Neuronal stem cell (in vitro differentiated cells): ENCODE results near the gene PLD5.

ENCODE experiments used
- DNase-seq: peaks from one replicate; pipeline ENCODE4 v3.0.0-alpha.2; 2013; ENCODE audit warnings: low spot score
- H2AFZ ChIP-seq: one replicate; pipeline ENCODE4 v1.6.1; 2013; ENCODE audit warnings: mild to moderate bottlenecking, low read length, inconsistent platforms
- H2AK5ac ChIP-seq: 2 replicates; pipeline ENCODE4 v1.6.1; 2013; ENCODE audit warnings: low read depth, mild to moderate bottlenecking, inconsistent platforms, low read length, moderate library complexity, mixed read lengths
- H2BK120ac ChIP-seq: 2 replicates; pipeline ENCODE4 v1.6.1; 2013; ENCODE audit warnings: low read depth, mild to moderate bottlenecking, inconsistent platforms, low read length, moderate library complexity, mixed read lengths
- H2BK12ac ChIP-seq: one replicate; pipeline ENCODE4 v1.6.1; 2013; ENCODE audit warnings: low read length, inconsistent platforms
- H2BK15ac ChIP-seq: 2 replicates; pipeline ENCODE4 v1.6.1; 2013; ENCODE audit warnings: mild to moderate bottlenecking, low read length, inconsistent platforms, mixed read lengths
- H2BK5ac ChIP-seq: one replicate; pipeline ENCODE4 v1.6.1; 2013; ENCODE audit warnings: inconsistent platforms, mild to moderate bottlenecking, low read length, moderate library complexity
- H3K14ac ChIP-seq: one replicate; pipeline ENCODE4 v1.6.1; 2013; ENCODE audit warnings: low read length, inconsistent platforms
- H3K18ac ChIP-seq: 2 replicates; pipeline ENCODE4 v1.6.1; 2013; ENCODE audit warnings: low read length, inconsistent platforms
- H3K23ac ChIP-seq: 2 replicates; pipeline ENCODE4 v1.6.1; 2013; ENCODE audit warnings: low read depth, mild to moderate bottlenecking, mixed read lengths, low read length, inconsistent platforms; ENCODE audit not compliant: poor library complexity
- H3K27ac ChIP-seq: replicated peaks from 3 replicates; pipeline ENCODE4 v1.5.1; 2013; ENCODE audit warnings: low read length, inconsistent platforms
- H3K27me3 ChIP-seq, 3 experiments: 2 replicates each; pipeline ENCODE4 v1.6.1; 2013; ENCODE audit warnings: low read length in 3 of 3, mild to moderate bottlenecking in 2 of 3, inconsistent platforms in 1 of 3, low read depth in 1 of 3, mixed read lengths in 1 of 3, moderate library complexity in 1 of 3; ENCODE audit not compliant: control insufficient read depth in 3 of 3, insufficient read depth in 3 of 3
- H3K36me3 ChIP-seq, 2 donors: replicated peaks in 1 of 2; 2 replicates each; pipeline ENCODE4 v1.6.1; 2013; ENCODE audit warnings: low read length in 2 of 2; ENCODE audit not compliant: control insufficient read depth in 2 of 2, insufficient read depth in 2 of 2
- H3K4ac ChIP-seq: 2 replicates; pipeline ENCODE4 v1.6.1; 2013; ENCODE audit warnings: inconsistent platforms, mild to moderate bottlenecking, low read length, moderate library complexity
- H3K4me1 ChIP-seq, 2 donors: 1 replicate in 1 of 2; 2 replicates in 1 of 2; pipeline ENCODE4 v1.6.1; 2013; ENCODE audit warnings: low read length in 2 of 2, low read depth in 1 of 2; ENCODE audit not compliant: control insufficient read depth in 2 of 2, insufficient read depth in 1 of 2
- H3K4me2 ChIP-seq: one replicate; pipeline ENCODE4 v1.6.1; 2013; ENCODE audit warnings: mild to moderate bottlenecking, low read length, inconsistent platforms; ENCODE audit not compliant: insufficient read depth, poor library complexity, severe bottlenecking
- H3K4me3 ChIP-seq, 2 donors: 2 replicates each; pipeline ENCODE4 v1.5.1; 2013; ENCODE audit warnings: low read length in 2 of 2, mild to moderate bottlenecking in 2 of 2, inconsistent platforms in 1 of 2, moderate library complexity in 1 of 2
- H3K79me1 ChIP-seq: one replicate; pipeline ENCODE4 v1.6.1; 2013; ENCODE audit warnings: low read depth, mild to moderate bottlenecking, inconsistent platforms, low read length, moderate library complexity
- H3K9ac ChIP-seq: one replicate; pipeline ENCODE4 v1.6.1; 2013; ENCODE audit warnings: mild to moderate bottlenecking, low read depth, low read length, inconsistent platforms; ENCODE audit not compliant: poor library complexity
- H3K9me3 ChIP-seq, 2 donors: replicated peaks in 1 of 2; 2 replicates each; pipeline versions ENCODE3 to v1.6.1; 2013; ENCODE audit warnings: low read length in 2 of 2, mild to moderate bottlenecking in 2 of 2, inconsistent platforms in 1 of 2, low read depth in 1 of 2, mixed read lengths in 1 of 2, moderate library complexity in 1 of 2; ENCODE audit not compliant: control insufficient read depth in 2 of 2, insufficient read depth in 1 of 2
- H4K8ac ChIP-seq: one replicate; pipeline ENCODE4 v1.6.1; 2013; ENCODE audit warnings: low read depth, mild to moderate bottlenecking, inconsistent platforms, low read length, moderate library complexity
- H4K91ac ChIP-seq: one replicate; pipeline ENCODE4 v1.6.1; 2013; ENCODE audit warnings: low read length, low read depth, mild to moderate bottlenecking, inconsistent platforms; ENCODE audit not compliant: poor library complexity
- WGBS, 2 donors: extraction: QIAGEN DNeasy Blood & Tissue Kit; methylation state at CpG; one replicate each; pipeline ENCODE4 v1.1.7; 2013; ENCODE audit warnings: missing lambda C conversion rate in 2 of 2, mixed read lengths in 1 of 2; ENCODE audit not compliant: insufficient read length in 2 of 2, insufficient replicate concordance in 1 of 2; ENCODE audit errors: extremely low coverage in 2 of 2; 5-methylcytosine and 5-hydroxymethylcytosine counted together

PLD5 gene

GRCh38 chr1:242081446-242081845 lies 443.1 kb downstream of the PLD5 start:
- Histone ChIP-seq H4K91ac (no peak overlapping the region), H3K4me2 (no peak overlapping the region)
- no CpG with 5 or more reads among the region's 1 CpG for WGBS, 2 donors

GRCh38 chr1:242065813-242066212 lies 458.7 kb downstream of the PLD5 start:
- H2BK15ac ChIP-seq, result no peak overlapping the region
- no peak overlapping the region for H3K4me2 ChIP-seq
- H3K36me3 ChIP-seq, result no peaks in the 10 kb centered on the region
- no peaks in the 10 kb centered on the region for H3K9me3 ChIP-seq
- no peak overlapping the region for H4K91ac ChIP-seq
- no peak overlapping the region for H3K18ac ChIP-seq
- H4K8ac ChIP-seq, result no peak overlapping the region
- peaks cover 0 to 2% (median 0%) of the 10 kb centered on the region in 3 experiments for H3K27me3 ChIP-seq
- H3K27ac ChIP-seq, result no peak overlapping the region
- no CpG with 5 or more reads among the region's 2 CpGs for WGBS, 2 donors
- no peak overlapping the region for H3K4me3 ChIP-seq
- H3K4ac ChIP-seq, result no peak overlapping the region
- H3K9ac ChIP-seq, result no peak overlapping the region
- no peak overlapping the region for H3K23ac ChIP-seq
- no peak for DNase-seq
- no peak overlapping the region for H3K14ac ChIP-seq
- H3K79me1 ChIP-seq, result no peaks in the 10 kb centered on the region
- no peak overlapping the region for H2BK120ac ChIP-seq
- H3K4me1 ChIP-seq, result no peaks in the 10 kb centered on the region
- no peak overlapping the region for H2BK5ac ChIP-seq
- no peak overlapping the region for H2AFZ ChIP-seq
- H2BK12ac ChIP-seq, result no peak overlapping the region
- H2AK5ac ChIP-seq, result no peak overlapping the region

More at GRCh38 chr1:242081446-242081845, 443.1 kb downstream of the PLD5 start:
- Histone ChIP-seq H3K27me3 (no peaks in the 10 kb centered on the region), H2BK120ac (no peak overlapping the region), H2BK5ac (no peak overlapping the region), H2BK12ac (no peak overlapping the region), H3K27ac (no peak overlapping the region), H3K9ac (no peak overlapping the region), H3K23ac (no peak overlapping the region), H4K8ac (no peak overlapping the region), H3K79me1 (no peaks in the 10 kb centered on the region), H3K36me3 (no peaks in the 10 kb centered on the region), H3K9me3 (no peaks in the 10 kb centered on the region), H2AK5ac (no peak overlapping the region), H3K18ac (no peak overlapping the region), H3K4ac (no peak overlapping the region), H2BK15ac (no peak overlapping the region), H2AFZ (no peak overlapping the region), H3K4me1 (peaks cover 0 to 6% of the 10 kb centered on the region in 2 donors), H3K14ac (no peak overlapping the region), H3K4me3 (no peak overlapping the region)
- DNase-seq, result no peak

GRCh38 chr1:242062271-242062670 lies 462.2 kb downstream of the PLD5 start:
- no peak overlapping the region for H3K23ac ChIP-seq
- H3K18ac ChIP-seq, result peak overlapping the region; percentile 7
- no peak overlapping the region for H2BK120ac ChIP-seq
- H3K14ac ChIP-seq, result no peak overlapping the region
- H2AFZ ChIP-seq, result no peak overlapping the region
- H3K4me1 ChIP-seq, result peaks cover 0 to 2% of the 10 kb centered on the region in 2 donors
- DNase-seq, result no peak
- H3K79me1 ChIP-seq, result no peaks in the 10 kb centered on the region
- no peak overlapping the region for H3K4ac ChIP-seq
- H2BK5ac ChIP-seq, result no peak overlapping the region
- no peak overlapping the region for H3K27ac ChIP-seq
- no peak overlapping the region for H3K4me3 ChIP-seq
- H3K36me3 ChIP-seq, result no peaks in the 10 kb centered on the region
- WGBS, 2 donors, result no CpG with 5 or more reads among the region's 3 CpGs
- H4K91ac ChIP-seq, result no peak overlapping the region
- H3K9me3 ChIP-seq, result no peaks in the 10 kb centered on the region
- H2BK15ac ChIP-seq, result peak overlapping the region; percentile 64
- H3K4me2 ChIP-seq, result no peak overlapping the region
- no peak overlapping the region for H3K9ac ChIP-seq
- H4K8ac ChIP-seq, result no peak overlapping the region
- H2AK5ac ChIP-seq, result no peak overlapping the region
- H3K27me3 ChIP-seq, result peaks cover 0 to 3% (median 0%) of the 10 kb centered on the region in 3 experiments
- H2BK12ac ChIP-seq, result no peak overlapping the region

- Histone ChIP-seq H3K27me3 (peaks cover 0 to 3% (median 0%) of the 10 kb centered on the region in 3 experiments), H4K8ac (no peak overlapping the region), H3K4me1 (peaks cover 0 to 2% of the 10 kb centered on the region in 2 donors), H3K36me3 (no peaks in the 10 kb centered on the region), H3K27ac (no peak overlapping the region), H2AFZ (no peak overlapping the region), H2BK120ac (no peak overlapping the region), H3K4me3 (no peak overlapping the region), H2AK5ac (no peak overlapping the region), H3K23ac (no peak overlapping the region), H4K91ac (no peak overlapping the region), H3K9me3 (no peaks in the 10 kb centered on the region), H3K4ac (no peak overlapping the region), H3K9ac (no peak overlapping the region), H2BK5ac (no peak overlapping the region), H2BK15ac (no peak overlapping the region), H3K18ac (no peak overlapping the region), H3K14ac (no peak overlapping the region), H2BK12ac (no peak overlapping the region), H3K79me1 (no peaks in the 10 kb centered on the region), H3K4me2 (no peak overlapping the region)
- DNase-seq, result no peak
- whole genome bisulfite sequencing, 2 donors, result no CpG with 5 or more reads among the region's 11 CpGs
These were observed 464.5 kb downstream of the PLD5 start for GRCh38 chr1:242059976-242060375.
